GM18870 (cell line): ENCODE measurements around the gene GLI3.
"Not testable (repeated sequence)": the region's sequence is repeated elsewhere in the genome, so short reads cannot be mapped to it uniquely, and the experiment has no call there.

Experiments used
- ATAC-seq: cut with Tn5 transposase; IDR thresholded peaks from one replicate; pipeline ENCODE4 v1.9.1; 2021; ENCODE audit warnings: moderate library complexity; ENCODE audit not compliant: unreplicated experiment

GLI3 gene

DNA sequence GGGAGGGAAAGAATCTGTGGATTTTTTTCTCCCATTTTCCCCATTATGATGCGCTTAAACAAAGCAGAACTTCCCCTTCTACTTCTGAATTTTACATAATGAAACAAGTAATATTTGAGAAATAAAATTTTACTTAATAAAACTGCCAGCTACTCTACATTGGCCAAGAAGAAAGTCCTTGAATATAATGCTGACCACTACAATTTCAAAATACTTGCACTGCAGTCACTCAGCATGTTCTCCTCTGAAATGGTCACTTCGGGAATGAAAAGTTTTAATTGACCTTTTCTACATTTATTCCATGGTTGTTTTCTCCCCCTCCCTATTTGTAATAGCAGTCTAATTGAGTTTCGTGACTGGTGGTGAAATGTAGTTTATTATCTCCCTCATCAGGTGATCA is 23.9 kb downstream of the GLI3 start:
- ATAC-seq, result no peak

DNA sequence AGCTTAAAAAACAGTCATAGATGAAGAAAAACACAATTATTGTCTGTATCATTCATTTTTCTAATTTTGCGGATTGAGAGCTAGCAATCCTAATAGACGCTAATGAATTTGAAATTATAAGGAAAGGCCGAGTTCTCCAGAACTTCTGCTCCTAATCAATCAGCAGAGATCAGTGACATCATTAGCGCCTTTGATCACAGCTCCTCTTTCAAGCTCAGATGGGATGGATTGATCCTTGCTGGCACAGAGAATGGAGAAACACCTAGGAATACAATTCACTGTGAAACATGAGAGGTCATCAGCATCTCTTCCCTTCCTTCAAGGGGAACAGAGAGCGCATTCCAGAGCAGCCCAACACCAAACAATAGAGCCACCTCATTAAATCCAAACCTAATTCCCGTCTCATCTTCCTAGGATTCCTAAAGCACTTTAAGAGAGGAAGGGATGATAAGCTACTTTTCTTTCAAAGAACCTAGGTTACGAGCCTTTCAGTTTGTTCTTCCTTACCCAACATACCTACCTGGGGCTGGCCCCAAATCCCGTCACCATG is 24.4 kb downstream of the GLI3 start:
- no peak for ATAC-seq

DNA sequence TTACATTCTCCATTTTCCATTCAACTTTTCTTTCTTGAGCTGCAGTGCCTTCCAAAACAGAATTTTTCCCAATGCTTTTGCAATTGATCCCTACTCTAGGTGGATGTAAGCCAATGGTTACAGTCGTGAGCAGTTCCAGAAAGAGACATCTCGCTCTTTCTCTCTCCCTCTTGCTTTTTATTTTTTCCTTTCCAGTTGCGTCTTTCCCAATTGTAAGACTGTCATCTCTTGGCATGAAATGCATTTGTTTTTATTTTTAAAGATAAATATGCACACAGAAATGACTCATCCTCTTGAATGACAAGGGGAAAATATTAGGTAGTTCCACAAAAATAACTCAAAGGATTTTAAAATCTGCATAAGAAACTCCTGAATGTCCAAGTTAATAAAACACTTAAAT is 25.1 kb downstream of the GLI3 start:
- no peak for ATAC-seq

DNA sequence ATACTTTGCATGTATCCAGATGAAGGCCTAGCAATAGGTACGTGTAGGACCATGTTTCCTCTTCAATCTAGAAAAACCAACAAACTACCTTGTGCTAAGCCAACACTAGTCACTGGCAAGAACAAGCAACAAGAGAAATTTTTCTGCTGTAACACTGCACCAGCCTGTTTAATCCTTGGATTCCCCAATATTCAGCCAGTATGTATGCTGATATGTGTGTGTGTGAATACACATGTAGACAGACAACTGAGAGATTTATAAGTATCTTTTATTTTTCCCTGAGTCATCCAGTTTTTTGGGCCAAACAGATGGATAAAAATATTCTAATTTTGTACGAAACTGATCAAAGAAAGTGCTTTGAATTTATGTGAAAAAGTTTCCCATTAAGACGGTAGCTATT is 26.2 kb downstream of the GLI3 start:
- no peak for ATAC-seq

DNA sequence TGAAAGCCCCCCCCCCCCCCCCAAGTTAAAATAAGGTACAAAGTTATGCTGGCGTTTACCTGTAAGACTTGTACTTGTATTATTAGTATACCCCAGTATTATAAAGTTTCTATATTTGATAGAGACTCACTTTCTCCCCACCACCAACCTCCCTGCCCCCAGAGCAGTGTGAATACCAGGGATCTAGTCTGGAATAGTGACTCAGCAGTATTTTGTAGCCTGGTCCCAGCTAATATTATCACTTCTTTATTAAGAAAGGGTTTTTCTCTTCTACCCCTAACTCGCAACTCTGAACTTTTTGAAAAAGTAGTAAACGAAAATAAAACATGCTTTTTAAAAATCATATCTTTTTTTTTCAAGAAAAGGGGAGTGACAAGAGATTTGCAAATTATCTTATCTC is 26.7 kb downstream of the GLI3 start:
- no peak for ATAC-seq

DNA sequence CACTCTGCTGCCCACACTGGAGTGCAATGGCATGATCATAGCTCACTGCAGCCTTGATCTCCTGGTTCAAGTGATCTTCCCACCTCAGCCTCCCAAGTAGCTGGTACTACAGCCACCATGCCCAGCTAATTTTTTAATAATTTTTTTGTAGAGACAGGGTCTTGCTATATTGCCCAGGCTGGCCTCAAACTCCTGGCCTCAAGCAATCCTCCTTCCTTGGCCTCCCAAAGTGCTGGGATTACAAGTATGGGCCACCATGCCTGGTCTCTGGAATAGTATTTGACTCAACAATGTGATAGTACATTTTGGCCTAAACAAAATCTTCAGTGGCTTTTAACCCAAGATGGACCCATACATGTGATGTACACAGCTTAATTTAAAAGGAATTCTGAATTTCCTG is 27.9 kb downstream of the GLI3 start:
- not testable (repeated sequence) for ATAC-seq

DNA sequence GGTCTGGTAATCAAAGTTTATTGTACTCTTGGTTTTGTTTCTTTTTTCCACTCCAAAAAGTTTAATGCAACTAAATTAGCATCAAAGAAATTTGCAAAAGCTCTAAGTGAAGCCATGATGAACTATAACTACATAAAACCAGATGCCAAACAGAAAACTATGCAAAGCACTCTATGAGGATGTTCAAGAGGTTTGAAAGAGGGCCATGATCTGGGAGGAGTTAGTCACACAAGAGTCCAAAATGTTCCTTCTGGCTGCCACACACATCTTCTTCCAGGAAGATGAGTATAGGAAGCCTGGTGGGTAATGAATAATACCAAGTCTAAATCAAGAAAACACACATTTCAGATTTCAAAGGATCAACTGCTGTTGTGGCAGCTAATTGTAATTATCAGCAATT is 28.4 kb downstream of the GLI3 start:
- ATAC-seq, result no peak

DNA sequence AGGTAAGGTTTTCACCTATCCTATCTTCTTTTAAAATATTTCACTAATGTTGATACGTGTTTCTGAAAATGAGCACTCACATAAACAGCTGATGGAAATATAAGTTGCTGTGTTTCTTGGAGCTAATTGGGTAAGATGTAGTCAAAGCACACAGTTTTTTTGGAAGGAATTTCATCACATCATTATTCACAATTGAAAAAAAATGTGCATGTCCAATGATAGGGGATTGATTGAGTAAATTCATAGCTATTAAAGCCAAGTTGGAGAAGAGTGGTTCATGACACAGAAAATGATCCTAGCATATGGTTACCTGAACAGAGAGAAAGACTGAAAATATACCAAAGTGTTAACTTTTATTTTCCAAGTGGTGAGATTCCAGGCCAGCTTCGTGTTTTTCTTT is 29.6 kb downstream of the GLI3 start:
- ATAC-seq, result no peak

DNA sequence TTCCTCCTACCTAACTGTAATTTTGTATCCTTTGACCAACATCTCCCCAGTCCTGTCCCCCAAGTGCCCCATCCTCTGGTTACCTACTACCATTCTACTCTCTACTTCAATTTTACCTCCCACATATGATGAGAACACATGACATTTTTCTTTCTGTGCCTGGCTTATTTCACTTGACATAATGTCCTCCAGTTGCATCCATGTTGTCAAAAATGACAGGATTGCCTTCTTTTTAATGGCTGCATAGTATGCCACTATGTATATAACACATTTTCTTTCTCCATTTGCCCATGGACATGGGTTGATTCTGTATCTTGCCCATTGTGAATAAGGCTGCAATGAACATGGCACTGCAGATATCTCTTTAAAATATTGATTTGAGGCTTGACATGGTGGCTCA is 33.7 kb downstream of the GLI3 start:
- ATAC-seq, result no peak

DNA sequence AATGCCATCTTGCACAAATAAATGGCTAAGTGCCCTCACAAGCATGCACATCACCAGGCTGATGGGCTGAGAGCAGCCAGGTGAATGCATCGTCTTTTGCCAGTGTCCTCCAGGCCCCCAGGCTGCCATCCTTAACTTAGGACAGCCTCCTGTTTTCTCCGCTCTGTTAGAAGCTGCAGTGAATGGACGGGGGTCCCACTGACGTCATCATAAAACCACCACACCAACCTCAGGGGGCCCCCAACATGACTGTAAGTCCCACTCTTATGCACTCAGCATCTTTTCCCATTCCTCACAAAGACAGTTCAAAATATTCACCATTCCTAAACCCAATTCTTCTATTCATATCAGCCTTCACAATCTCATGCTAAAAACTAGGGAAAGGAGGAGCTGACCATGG is 34.4 kb downstream of the GLI3 start:
- ATAC-seq, result no peak

DNA sequence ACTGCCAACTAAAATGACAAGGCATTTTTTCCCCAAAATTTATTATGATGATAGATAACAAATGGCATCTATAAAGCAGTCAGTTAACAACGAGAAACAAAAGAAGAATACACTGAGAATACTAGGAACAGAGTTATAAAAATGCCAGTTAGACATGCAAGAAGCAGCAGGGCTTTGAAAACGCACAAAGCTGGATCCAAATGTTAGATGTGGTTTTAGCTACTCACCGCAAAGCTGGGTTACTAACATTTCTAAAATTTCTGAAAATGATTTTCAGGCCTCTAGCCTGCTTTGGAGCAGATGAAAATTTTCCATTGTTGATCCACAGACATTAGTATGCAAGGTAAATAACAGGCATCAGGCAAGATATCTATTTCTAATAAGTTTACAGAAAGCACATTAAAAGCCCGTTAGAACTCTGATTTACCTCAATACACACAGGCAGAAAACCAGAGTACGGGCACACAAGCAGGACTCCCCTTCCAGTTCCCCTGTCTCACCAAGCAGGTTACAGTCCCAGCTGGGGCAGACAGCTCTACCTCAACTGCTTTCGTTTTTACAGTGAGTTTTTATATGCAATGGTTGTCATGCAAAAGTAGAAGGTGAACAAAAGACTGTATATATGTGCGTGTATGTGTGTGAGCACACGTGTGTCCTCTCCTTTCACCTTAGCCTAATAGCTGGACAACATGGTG is 37.9 kb downstream of the GLI3 start:
- ATAC-seq, result no peak

DNA sequence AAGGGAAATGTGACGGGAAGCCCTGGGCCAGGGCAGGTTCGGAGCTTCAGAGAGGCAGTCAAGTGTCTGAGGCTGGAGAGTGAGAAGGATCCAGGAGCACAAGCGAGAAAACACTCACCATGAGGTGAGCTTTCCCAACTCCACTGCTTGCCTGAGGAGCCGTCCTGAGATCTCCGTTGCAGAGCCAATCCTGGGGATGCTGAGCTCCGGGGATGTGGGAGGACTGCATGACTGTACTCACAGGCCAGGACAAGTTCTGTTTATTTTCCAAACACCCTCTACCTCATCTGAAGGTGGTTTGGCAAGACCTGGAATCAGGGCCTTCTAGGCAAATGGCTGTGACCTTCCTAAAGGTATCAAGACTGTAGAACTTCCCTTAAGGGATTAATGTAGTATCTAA is 38.7 kb downstream of the GLI3 start:
- ATAC-seq, result no peak

DNA sequence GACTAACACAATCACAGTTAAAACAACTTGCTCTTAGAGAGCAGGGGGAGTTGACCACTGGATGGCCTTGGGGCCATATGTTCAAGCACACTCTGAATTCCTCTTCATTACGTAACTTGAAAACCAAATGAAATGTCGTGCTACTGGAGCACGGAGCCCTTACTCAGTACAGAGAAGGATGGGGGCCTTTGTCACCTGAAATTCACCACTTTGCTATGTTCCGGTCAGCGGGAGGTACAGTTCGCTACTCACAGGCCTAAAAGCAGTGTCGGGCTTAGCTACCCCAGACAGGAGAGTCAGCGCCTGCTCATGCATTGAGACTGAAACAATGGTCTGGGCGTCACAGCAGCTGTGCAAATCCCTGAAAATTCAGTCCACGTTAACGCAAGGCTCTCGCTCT is 39.6 kb downstream of the GLI3 start:
- ATAC-seq, result no peak

DNA sequence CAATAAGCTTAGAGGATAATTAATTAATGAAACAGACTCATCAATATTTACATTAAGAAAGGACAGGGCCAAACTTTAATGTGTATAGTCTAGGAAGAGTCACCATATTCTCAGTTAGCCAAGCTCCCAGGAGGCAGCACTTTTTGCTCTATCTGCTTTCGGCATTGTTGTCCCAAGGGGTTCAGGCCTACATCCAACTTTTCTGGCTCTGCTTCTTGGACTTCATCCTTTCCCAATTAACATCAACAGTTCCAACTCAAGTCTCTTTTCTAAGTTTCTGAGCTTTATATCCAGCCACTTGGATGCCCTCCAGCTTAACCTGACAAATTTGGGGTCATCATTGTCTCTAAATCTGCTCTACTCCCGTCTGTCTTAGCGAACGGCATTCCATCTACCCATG is 42.8 kb downstream of the GLI3 start:
- ATAC-seq, result no peak

DNA sequence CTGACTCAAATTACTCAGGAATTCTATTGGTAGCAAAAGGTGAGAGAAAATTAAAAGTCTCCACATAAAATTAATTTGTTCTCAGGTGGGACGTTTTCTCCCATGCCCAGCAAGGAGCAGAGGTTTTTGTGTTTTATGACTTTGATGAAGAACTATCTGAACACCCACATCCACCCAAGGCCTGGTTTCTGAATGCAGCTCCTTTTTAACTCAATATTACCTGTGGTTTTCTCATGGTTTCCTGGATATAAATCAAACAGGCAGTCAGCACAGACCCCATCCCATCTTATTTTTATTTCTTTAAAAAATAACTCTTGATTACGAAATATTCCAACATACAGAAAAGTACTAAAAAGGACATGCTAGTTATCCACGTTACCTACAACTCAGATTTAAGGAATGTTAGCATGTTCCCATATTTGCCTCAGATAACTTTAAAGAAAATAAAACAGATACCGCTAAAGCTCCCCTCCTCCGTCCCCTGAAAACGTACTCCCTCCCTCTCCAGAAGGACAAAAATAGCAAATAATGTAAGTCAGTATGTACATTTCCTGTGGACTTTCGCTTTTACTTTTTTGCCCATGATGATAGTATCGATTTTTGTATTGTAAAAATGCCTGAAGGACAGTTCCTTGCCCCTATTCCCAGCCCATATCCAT is 43.4 kb downstream of the GLI3 start:
- ATAC-seq, result no peak

DNA sequence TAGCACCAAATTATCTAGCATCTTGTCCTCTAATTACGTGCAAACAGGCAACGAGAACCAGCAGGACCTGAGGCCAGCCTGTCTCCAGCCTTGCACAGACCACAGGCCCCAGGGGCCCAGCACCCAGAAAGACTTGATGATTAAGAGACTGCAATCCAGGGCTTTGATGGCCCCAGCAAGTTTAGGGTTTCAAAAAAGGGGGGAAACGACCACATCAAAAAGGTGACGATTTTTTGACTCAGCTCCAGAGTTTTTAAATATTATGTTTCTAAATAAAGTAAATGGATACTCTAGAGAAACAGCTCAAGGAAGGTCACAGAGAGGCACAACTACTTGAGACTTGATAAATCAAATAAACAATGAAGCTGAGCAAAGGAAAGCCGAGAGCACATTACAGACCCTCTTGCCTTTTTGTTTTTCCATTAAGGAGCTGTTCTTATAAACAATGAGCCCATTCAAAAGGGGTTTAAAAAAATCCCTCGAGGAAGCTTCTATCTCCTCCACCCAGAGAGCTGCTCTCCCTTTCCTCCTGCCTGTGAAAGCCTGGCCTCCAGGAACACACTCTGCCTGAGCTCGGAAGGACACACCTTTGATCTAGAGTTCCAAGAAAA is 44.1 kb downstream of the GLI3 start:
- ATAC-seq, result no peak

DNA sequence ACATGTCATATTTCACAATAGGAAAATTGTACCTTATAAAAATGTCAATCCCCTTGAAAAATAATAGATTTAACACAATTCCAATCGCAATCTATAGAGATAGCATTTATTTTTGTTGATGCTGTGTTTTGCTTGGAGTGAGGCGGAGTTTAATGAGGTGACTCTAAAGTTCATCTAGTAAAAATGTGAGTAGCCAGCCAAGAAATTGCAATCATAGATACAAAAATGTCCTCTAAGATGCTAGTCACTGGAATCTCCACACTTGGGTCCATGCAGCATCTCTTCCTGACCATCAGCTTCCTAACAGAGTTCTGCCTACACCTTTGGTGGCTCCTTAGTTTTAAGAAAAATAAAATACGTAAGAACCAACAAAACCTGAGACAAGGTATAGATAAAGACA is 44.9 kb downstream of the GLI3 start:
- no peak for ATAC-seq

DNA sequence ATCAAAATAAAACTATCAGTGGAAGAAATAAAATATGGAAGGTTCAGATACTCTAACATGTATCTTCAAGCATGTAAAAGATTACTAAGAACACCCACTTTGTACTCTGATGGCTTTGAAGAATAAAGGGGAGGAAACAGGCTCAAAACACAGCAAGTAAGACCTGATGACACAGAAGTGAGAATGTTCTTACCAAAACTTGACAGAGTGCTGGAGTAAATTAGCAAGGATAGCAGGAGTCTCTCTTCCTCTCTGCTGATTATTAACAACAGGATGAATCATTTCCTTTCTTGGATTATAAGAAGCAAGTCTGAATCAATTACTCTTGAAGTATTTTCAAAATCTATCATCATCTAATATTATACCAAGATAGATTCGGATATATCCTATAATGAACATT is 47.5 kb downstream of the GLI3 start:
- no peak for ATAC-seq

DNA sequence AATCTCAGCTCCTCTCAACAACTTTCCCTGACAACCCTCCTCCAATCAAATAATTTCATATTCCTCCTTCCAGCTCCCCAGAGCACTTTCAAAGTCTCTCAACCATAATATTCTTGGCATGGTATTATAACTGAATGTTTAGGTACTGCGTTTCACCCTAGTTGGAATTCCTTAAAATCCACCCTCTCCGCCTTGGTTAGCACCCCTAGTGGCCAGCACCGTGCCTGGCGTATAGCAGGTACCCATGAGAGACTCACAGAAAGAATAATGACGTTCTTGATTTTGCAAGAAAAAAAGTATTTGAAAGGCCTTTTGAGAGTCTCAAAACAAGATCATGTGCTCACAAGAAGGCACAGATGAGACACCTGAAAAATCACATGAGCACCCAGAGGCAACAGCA is 50.9 kb downstream of the GLI3 start:
- no peak for ATAC-seq

DNA sequence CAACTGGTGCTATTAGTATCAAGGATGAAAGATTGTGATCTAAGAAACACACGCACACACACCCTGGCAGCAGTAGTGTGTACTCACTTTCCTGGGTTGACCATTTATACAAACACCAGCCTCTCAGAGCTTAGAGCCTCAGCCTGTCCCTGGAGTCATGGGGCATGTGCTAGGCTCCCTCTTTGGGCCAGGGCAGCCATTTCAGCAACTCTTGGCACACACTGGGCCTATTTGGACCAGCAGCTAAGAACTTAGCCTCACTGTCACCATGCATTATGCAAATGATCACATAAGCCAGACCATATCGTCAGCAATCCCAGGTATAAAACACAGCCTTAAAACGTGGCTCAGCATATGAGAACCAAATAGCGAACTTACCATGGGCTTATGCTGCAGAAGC is 51.3 kb downstream of the GLI3 start:
- no peak for ATAC-seq

DNA sequence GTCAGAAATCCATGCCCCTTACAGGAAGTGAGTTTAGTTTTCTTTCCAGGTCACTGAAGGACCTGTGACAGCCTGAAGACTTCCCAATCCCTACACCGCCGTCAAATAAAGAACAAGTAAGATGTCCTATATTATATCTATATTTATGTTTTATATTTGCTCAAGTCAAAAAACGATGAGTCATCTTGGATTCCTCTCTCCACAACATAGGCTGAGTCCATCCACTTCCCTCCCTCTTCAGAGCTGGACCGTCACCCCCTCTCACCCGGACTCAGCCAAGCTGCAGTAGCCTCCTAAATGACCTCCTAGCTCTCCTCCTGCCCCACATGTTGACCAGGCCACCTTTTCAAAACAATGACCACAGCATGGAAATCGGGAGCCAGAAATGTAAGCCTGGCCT is 53.5 kb downstream of the GLI3 start:
- no peak for ATAC-seq

DNA sequence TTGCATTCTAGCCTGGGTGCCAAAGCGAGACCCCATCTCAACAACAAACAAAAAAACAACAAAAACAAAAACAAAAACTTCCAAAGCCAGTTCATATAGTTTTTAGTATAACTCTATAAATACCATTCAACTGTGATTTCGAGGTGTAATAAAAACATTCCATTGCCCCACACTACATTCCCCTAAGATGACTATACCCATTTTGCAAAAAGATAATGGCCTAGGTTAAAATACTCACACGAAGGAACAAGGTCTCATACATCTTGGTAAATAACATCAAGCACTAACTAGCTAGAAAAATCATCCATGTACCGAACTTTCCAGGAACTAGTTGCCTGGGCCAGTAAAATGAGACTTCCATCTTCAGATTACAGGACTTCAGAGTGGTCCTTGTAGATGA is 55.4 kb downstream of the GLI3 start:
- ATAC-seq, result no peak
